HUES48 (cell line): ENCODE measurements around the gene NPHP1.
A peak's percentile ranks its signal among the peaks of the same experiment; 100 is the strongest.
"Not testable (repeated sequence)": the region's sequence is repeated elsewhere in the genome, so short reads cannot be mapped to it uniquely, and the experiment has no call there.

Source experiments
- H3K27ac ChIP-seq: one replicate; pipeline ENCODE4 v1.7.0; 2013; ENCODE audit warnings: low read depth, low read length, inconsistent platforms
- H3K27me3 ChIP-seq: 2 replicates; pipeline ENCODE4 v1.6.1; 2013; ENCODE audit warnings: mild to moderate bottlenecking, low read length; ENCODE audit not compliant: control insufficient read depth, insufficient read depth
- H3K36me3 ChIP-seq: 2 replicates; pipeline ENCODE4 v1.6.1; 2013; ENCODE audit warnings: low read length; ENCODE audit not compliant: control insufficient read depth, insufficient read depth
- H3K4me1 ChIP-seq: 2 replicates; pipeline ENCODE4 v1.6.1; 2013; ENCODE audit warnings: mild to moderate bottlenecking, low read length; ENCODE audit not compliant: control insufficient read depth, insufficient read depth
- H3K4me3 ChIP-seq: 2 replicates; pipeline ENCODE4 v1.5.1; 2013; ENCODE audit warnings: mild to moderate bottlenecking, low read depth, low read length
- H3K9ac ChIP-seq: 2 replicates; pipeline ENCODE4 v1.6.1; 2013; ENCODE audit warnings: mild to moderate bottlenecking, low read depth, low read length, moderate library complexity
- H3K9me3 ChIP-seq: 2 replicates; pipeline ENCODE4 v1.6.1; 2013; ENCODE audit warnings: low read length; ENCODE audit not compliant: control insufficient read depth, insufficient read depth

NPHP1 gene

GRCh38 chr2:110101280-110101844, 103.5 kb downstream of the NPHP1 start:
- Histone ChIP-seq H3K4me3 (no peak overlapping the region), H3K27me3 (no peaks in the 10 kb centered on the region), H3K4me1 (0 out of 2 replicates have a peak, but pooled peaks cover 3% of the 10 kb centered on the region), H3K36me3 (no peaks in the 10 kb centered on the region), H3K27ac (peak overlapping the region; percentile 58), H3K9ac (no peak overlapping the region), H3K9me3 (no peaks in the 10 kb centered on the region)

GRCh38 chr2:110100880-110101279, 103.9 kb downstream of the NPHP1 start:
- not testable (repeated sequence) for H3K4me1 ChIP-seq, H3K27ac ChIP-seq

GRCh38 chr2:110100480-110100879, 104.3 kb downstream of the NPHP1 start:
- Histone ChIP-seq H3K27ac (no peak overlapping the region), H3K9ac (no peak overlapping the region), H3K9me3 (no peaks in the 10 kb centered on the region), H3K36me3 (no peaks in the 10 kb centered on the region), H3K4me1 (0 out of 2 replicates have a peak, but pooled peaks cover 3% of the 10 kb centered on the region), H3K27me3 (no peaks in the 10 kb centered on the region), H3K4me3 (no peak overlapping the region)

More at GRCh38 chr2:110100880-110101279, 103.9 kb downstream of the NPHP1 start:
- not testable (repeated sequence) for H3K9ac ChIP-seq, H3K36me3 ChIP-seq, H3K9me3 ChIP-seq, H3K4me3 ChIP-seq, H3K27me3 ChIP-seq

- 0 out of 2 replicates have a peak, but pooled peaks cover 3% of the 10 kb centered on the region for H3K4me1 ChIP-seq
- no peaks in the 10 kb centered on the region for H3K9me3 ChIP-seq
- no peak overlapping the region for H3K27ac ChIP-seq
- H3K9ac ChIP-seq = no peak overlapping the region
- no peak overlapping the region for H3K4me3 ChIP-seq
- H3K27me3 ChIP-seq = no peaks in the 10 kb centered on the region
- H3K36me3 ChIP-seq = no peaks in the 10 kb centered on the region
These were observed 105.2 kb downstream of the NPHP1 start for GRCh38 chr2:110099471-110100225.

GRCh38 chr2:110099038-110099425, 105.8 kb downstream of the NPHP1 start:
- H3K36me3 ChIP-seq = no peaks in the 10 kb centered on the region
- no peak overlapping the region for H3K27ac ChIP-seq
- 0 out of 2 replicates have a peak, but pooled peaks cover 3% of the 10 kb centered on the region for H3K4me1 ChIP-seq
- no peaks in the 10 kb centered on the region for H3K9me3 ChIP-seq
- no peak overlapping the region for H3K9ac ChIP-seq
- H3K27me3 ChIP-seq = no peaks in the 10 kb centered on the region
- no peak overlapping the region for H3K4me3 ChIP-seq

GRCh38 chr2:110097506-110098220, 107.2 kb downstream of the NPHP1 start:
- H3K9ac ChIP-seq = no peak overlapping the region
- no peak overlapping the region for H3K4me3 ChIP-seq
- H3K4me1 ChIP-seq = 0 out of 2 replicates have a peak, but pooled peaks cover 3% of the 10 kb centered on the region
- H3K27ac ChIP-seq = no peak overlapping the region
- no peaks in the 10 kb centered on the region for H3K9me3 ChIP-seq
- H3K27me3 ChIP-seq = no peaks in the 10 kb centered on the region
- H3K36me3 ChIP-seq = no peaks in the 10 kb centered on the region

GRCh38 chr2:110095994-110096633, 108.7 kb downstream of the NPHP1 start:
- Histone ChIP-seq H3K27me3 (no peaks in the 10 kb centered on the region), H3K4me1 (0 out of 2 replicates have a peak, but pooled peaks cover 3% of the 10 kb centered on the region), H3K36me3 (no peaks in the 10 kb centered on the region), H3K4me3 (no peak overlapping the region), H3K27ac (no peak overlapping the region), H3K9me3 (no peaks in the 10 kb centered on the region), H3K9ac (no peak overlapping the region)

- H3K36me3 ChIP-seq, H3K27ac ChIP-seq, H3K27me3 ChIP-seq, H3K9ac ChIP-seq, H3K9me3 ChIP-seq, H3K4me1 ChIP-seq, H3K4me3 ChIP-seq: not testable (repeated sequence)
These were observed 109.8 kb downstream of the NPHP1 start for GRCh38 chr2:110094884-110095534.

- H3K9me3 ChIP-seq, H3K9ac ChIP-seq, H3K27me3 ChIP-seq, H3K4me1 ChIP-seq, H3K27ac ChIP-seq, H3K4me3 ChIP-seq, H3K36me3 ChIP-seq: not testable (repeated sequence)
These were observed 110.9 kb downstream of the NPHP1 start for GRCh38 chr2:110093924-110094323.

- not testable (repeated sequence) for H3K27ac ChIP-seq, H3K9ac ChIP-seq, H3K4me1 ChIP-seq, H3K27me3 ChIP-seq, H3K9me3 ChIP-seq, H3K4me3 ChIP-seq, H3K36me3 ChIP-seq
These were observed 114.6 kb downstream of the NPHP1 start for GRCh38 chr2:110090164-110090563.
